Measurements from ENCODE around the gene TIE1. TPM values are rescaled to one million over a fixed set of nuclear protein-coding genes. Genes with fewer than 3 reads are reported as not detected.

Gene TIE1
- total RNA-seq, 2 donors from 2014 or later = 4.9 to 7.6 TPM

GRCh38 chr1:43306688-43307457 is 6.1 kb downstream of the TIE1 start:
- DNase-seq (no peak), ATAC-seq (no peak)
- intact Hi-C loops (cut with DNase I, micrococcal nuclease) = no loop called here

GRCh38 chr1:43307458-43308158 is 6.8 kb downstream of the TIE1 start:
- ATAC-seq (no peak), DNase-seq (no peak)
- intact Hi-C loops (cut with DNase I, micrococcal nuclease) = no loop called here

DNA sequence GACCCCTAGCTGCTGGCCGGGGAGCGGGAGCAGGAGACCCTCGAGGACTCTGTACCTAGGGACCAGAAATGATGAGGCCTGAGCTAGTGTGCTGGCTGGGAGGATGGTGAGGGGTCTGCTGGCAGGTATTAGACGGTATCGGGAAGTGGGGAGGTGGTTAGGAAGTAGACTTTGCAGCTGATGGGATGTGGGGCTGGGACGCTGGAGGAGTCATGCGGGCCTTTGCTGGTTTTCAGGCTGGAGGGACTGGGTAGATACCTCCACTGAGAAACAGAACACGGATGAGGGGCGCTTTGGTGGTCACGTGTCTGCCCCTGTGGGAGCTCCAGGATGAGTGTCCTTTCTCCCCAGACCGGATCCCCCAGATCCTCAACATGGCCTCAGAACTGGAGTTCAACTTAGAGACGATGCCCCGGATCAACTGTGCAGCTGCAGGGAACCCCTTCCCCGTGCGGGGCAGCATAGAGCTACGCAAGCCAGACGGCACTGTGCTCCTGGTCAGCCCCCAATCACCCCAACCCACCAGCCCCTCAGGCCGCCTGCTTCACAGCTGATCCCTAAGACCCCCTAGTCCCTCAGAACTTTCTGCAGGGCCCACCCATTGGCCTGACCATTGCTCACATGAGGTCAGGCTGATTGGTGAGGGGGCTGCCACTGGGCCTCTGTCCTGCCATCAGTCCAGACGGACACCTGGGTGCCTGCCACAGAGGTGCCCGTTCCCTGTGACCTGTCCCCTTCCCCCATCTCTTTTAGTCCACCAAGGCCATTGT is 8.0 kb downstream of the TIE1 start:
- ATAC-seq (no peak), DNase-seq (no peak)

GRCh38 chr1:43309405-43310025 is 8.7 kb downstream of the TIE1 start:
- intact Hi-C loops (cut with DNase I, micrococcal nuclease) = no loop called here
- ATAC-seq (no peak), DNase-seq (no peak)

More for the DNA sequence above, 8.0 kb downstream of the TIE1 start:
- intact Hi-C loops (cut with DNase I, micrococcal nuclease) = no loop called here

DNA sequence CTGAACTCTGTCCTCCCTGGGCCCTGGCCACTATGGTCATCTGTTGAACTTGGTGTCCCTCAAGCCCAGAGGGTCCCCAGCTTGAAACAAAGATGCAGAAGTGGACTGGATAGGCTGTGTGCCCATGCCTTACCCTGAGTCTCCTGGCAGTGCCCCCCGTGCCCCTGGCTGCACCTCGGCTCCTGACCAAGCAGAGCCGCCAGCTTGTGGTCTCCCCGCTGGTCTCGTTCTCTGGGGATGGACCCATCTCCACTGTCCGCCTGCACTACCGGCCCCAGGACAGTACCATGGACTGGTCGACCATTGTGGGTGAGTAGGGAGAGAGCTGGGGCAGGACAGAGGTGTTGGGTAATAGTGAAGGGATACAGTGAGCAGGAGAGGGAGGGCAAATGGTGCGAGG is 10.7 kb downstream of the TIE1 start:
- intact Hi-C loops (cut with DNase I, micrococcal nuclease) = no loop called here
- no peak for DNase-seq
- no peak for ATAC-seq

- intact Hi-C loops (cut with DNase I, micrococcal nuclease) = no loop called here
These were observed 11.4 kb downstream of the TIE1 start for GRCh38 chr1:43312212-43312623.

GRCh38 chr1:43312663-43313515 is 12.1 kb downstream of the TIE1 start:
- no peak for ATAC-seq
- intact Hi-C loops (cut with DNase I, micrococcal nuclease) = no loop called here
- no peak for DNase-seq

More at GRCh38 chr1:43312212-43312623, 11.4 kb downstream of the TIE1 start:
- ATAC-seq = no peak
- no peak for DNase-seq

DNA sequence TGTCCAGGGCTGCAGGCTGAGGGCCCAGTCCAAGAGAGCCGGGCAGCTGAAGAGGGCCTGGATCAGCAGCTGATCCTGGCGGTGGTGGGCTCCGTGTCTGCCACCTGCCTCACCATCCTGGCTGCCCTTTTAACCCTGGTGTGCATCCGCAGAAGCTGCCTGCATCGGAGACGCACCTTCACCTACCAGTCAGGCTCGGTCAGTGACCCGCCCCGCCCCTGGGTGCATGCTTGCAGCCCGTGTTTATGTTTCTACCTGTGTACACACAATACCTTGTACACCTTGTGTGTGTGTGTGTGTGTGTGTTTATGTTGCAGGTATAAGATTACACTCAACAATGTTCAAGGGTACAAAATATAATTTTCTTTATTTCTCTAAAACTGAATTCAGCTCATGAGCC is 13.0 kb downstream of the TIE1 start:
- peak; percentile 96 for ATAC-seq

GRCh38 chr1:43314233-43314632 is 13.5 kb downstream of the TIE1 start:
- no peak for ATAC-seq
- intact Hi-C loops (cut with DNase I, micrococcal nuclease) = no loop called here
- no peak for DNase-seq

More for the DNA sequence above, 13.0 kb downstream of the TIE1 start:
- intact Hi-C loops (cut with DNase I, micrococcal nuclease) = no loop called here
- peak; percentile 68 to 83 for DNase-seq

DNA sequence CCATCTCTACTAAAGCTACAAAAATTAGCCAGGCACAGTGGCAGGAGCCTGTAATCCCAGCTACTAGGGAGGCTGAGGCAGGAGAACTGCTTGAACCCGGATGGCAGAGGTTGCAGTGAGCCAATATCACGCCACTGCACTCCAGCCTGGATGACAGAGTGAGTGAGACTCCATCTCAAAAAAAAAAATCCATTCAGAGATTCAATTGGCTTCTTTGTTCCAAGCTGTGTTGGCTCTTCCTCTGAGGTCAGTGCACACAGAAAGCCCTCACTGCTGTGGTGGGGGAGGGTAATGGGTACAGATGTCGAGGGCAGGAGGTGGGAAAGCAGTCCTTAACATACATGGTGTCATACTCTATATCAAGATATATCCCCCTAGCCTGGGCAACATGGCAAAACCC is 14.7 kb downstream of the TIE1 start:
- DNase-seq = no peak
- ATAC-seq = no peak
- intact Hi-C loops (cut with DNase I, micrococcal nuclease) = no loop called here

- intact Hi-C loops (cut with DNase I, micrococcal nuclease) = no loop called here
- DNase-seq (no peak), ATAC-seq (no peak)
These were observed 15.4 kb downstream of the TIE1 start for GRCh38 chr1:43315963-43316737.

DNA sequence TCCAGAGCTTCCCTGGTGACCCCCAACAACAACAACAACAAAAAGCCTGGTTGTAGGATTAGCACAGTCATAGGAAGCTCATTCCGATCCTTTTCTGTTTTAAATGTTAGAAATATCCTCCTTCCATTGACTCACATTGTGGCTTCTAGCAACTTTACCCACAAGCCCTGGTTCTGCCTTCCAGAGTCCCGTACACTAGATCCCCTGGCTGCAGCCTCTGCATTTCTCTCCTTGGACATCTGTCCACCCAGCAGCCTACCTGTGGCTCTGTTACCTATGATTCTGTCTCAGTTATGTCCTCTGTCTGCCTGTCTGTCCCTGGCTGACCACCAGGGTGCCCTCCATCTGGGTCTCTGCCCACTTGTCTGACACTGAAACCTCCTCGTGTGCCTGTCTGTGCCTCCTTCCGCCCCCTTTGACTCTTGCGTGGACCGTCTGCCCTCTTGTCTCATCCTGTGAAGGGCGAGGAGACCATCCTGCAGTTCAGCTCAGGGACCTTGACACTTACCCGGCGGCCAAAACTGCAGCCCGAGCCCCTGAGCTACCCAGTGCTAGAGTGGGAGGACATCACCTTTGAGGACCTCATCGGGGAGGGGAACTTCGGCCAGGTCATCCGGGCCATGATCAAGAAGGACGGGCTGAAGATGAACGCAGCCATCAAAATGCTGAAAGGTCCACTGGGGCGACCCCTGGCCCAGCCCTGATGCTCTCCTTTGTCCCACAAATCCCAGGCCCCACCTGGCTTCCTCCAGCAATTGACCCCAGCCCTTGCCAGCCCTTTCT is 16.1 kb downstream of the TIE1 start:
- DNase-seq = no peak

GRCh38 chr1:43317817-43318471 is 17.2 kb downstream of the TIE1 start:
- intact Hi-C loops (cut with DNase I, micrococcal nuclease) = no loop called here
- DNase-seq = no peak
- no peak for ATAC-seq

More for the DNA sequence above, 16.1 kb downstream of the TIE1 start:
- intact Hi-C loops (cut with DNase I, micrococcal nuclease) = no loop called here
- ATAC-seq = no peak

- intact Hi-C loops (cut with DNase I, micrococcal nuclease) = no loop called here
- DNase-seq = no peak
- ATAC-seq = no peak
These were observed 18.0 kb downstream of the TIE1 start for GRCh38 chr1:43318831-43319230.

DNA sequence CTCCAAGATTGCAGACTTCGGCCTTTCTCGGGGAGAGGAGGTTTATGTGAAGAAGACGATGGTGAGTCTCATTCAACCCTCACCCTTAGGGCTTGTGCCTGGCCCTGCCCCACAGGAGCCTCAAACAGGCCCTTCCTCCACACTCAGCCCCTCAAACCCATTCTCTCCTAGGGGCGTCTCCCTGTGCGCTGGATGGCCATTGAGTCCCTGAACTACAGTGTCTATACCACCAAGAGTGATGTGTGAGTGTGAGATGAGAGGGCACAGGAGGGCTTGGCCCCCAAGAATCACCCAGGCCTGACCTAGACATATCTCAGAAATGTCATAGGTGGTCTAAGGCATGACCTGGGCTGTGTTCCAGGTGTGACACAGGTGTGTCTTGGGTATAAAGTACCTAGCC is 18.5 kb downstream of the TIE1 start:
- ATAC-seq = no peak
- no peak for DNase-seq
- intact Hi-C loops (cut with DNase I, micrococcal nuclease) = no loop called here

DNA sequence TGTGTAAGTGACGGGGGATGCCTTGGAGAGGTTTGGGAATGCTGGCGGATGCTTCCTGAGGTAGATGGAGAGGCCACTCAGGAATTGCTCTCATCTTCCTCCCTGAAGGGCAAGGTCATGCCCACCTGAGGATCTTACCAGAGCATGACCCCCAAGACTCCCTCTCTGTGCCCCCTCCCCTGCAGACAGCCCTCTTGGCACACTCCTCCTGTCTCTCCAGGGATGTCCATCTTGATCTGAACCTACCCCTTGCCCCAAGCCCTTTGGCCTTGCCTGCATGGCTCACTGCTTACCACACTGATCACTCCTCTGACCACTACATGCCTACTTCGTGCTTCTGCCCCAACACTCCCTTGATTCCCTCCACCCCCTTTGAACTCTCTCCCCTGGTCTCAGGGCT is 19.0 kb downstream of the TIE1 start:
- ATAC-seq = peak; percentile 49
- DNase-seq = no peak
- intact Hi-C loops (cut with DNase I, micrococcal nuclease) = no loop called here

All from left colon (tissue), 2 donors.